HG02981 (cell line): ENCODE measurements around the gene PRR22.

Source experiments
- ATAC-seq: cut with Tn5 transposase; IDR thresholded peaks from one replicate; pipeline ENCODE4 v1.9.1; 2021; ENCODE audit warnings: mild to moderate bottlenecking, moderate library complexity; ENCODE audit not compliant: unreplicated experiment

PRR22 gene

DNA sequence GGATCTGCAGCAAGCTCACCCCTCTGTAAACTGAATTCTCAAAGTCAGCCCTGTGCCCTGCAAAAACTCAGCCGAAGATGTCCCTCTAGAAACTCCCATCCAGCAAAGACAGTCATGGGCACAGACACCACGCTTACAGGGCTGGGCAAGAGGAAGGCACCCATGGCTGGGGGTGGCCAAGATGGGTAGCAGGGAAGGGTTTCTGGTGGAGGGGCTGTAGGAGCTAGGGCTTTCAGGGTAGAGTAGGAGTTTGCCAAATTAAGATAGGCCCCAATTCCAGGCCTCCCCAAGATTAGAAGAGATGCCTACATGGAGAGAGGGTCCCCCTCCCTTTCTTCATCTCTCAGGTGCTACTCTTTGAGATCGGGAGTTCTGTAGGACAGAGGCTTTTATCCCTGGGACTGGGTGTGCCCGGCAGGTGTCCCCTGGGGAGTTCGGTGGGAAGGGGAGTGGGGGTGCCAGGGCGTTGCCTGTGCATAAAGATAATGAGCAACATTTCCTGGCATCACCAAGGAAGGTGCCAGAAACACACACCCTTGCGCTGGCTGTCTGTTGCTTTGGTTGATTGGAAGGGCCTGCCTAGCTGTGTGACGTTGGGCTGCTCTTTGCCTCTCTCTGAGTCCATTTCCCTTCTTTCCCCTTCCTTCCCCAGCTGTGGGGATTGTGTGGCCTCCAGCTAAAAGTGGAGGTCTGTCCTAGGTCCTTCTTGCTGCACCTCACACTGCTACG, 29.7 kb upstream of the PRR22 start:
- ATAC-seq = no peak

DNA sequence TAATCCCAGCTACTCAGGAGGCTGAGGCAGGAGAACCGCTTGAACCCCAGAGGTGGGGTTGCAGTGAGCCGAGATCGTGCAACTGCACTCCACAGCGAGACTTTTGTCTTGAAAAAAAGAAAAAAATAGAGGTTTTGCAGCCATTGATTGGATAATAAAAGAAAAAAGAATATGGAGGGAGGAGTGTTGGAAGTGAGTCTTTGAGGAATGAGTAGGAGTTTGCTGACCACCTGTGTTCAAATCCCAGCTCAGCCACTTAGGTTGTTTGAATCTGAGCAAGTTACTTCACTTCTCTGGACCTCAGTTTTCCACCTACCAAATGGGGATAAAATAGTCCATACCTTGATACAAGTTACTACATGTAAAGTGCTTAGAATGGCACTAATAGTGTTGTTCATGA, 26.6 kb upstream of the PRR22 start:
- ATAC-seq = no peak

DNA sequence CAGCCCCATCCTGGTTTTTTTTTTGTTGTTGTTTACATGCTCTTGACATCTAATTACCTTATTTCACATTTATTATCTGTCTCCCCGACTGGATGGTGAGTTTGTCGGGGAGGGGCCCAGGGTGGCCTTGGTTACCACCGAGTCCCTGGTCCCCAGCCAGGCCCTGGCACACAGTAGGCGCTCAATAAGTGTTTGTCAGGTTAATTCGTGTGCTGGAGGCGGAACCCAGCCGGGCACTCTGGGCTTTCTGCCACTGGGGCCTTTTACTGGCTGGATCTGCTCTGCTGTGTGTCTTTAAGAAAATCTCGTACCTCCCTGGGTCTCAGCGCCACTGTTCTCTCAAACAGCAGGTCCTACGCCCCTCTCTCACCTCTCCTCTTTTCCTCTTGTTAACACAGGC, 24.9 kb upstream of the PRR22 start:
- ATAC-seq = no peak

GRCh38 chr19:5809053-5809452, 24.5 kb upstream of the PRR22 start:
- ATAC-seq = no peak

GRCh38 chr19:5808120-5808816, 23.7 kb upstream of the PRR22 start:
- ATAC-seq = no peak

- ATAC-seq = no peak
These were observed 22.4 kb upstream of the PRR22 start for GRCh38 chr19:5806905-5807304.

- no peak for ATAC-seq
These were observed 21.6 kb upstream of the PRR22 start for GRCh38 chr19:5806133-5806489.

DNA sequence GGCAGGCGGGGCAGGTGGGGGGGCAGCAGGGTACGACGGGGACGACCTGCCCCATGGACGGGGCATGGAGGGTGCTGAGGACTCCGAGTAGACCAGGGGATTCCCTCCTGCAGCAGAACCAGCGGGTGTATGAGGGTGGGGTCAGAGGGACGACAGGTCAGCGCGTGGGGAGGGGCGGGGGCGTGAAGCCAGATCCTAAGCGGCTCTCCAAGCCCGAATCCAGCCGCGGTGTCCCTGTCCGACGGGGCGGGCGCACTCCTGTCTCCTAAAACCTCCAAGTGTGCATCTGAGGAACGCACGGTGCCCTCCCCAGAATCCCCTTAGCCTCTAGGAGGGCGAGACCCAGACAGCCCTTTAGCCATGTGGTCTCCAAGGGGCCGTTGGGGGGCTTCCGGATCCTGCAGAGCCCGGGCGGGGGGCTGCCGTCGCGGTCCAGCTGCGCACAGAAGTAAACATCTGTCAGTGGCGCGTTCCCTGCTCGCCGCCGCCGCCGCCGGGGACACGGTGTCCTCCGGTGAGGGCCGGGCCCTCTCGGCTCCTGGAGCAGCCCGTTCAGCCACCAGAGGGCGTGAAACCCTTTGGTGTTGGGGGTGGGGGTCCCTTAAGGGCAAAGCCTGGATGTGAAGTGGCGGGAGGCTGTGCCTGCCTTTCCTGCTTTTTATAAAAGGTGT, 21.1 kb upstream of the PRR22 start:
- no peak for ATAC-seq

DNA sequence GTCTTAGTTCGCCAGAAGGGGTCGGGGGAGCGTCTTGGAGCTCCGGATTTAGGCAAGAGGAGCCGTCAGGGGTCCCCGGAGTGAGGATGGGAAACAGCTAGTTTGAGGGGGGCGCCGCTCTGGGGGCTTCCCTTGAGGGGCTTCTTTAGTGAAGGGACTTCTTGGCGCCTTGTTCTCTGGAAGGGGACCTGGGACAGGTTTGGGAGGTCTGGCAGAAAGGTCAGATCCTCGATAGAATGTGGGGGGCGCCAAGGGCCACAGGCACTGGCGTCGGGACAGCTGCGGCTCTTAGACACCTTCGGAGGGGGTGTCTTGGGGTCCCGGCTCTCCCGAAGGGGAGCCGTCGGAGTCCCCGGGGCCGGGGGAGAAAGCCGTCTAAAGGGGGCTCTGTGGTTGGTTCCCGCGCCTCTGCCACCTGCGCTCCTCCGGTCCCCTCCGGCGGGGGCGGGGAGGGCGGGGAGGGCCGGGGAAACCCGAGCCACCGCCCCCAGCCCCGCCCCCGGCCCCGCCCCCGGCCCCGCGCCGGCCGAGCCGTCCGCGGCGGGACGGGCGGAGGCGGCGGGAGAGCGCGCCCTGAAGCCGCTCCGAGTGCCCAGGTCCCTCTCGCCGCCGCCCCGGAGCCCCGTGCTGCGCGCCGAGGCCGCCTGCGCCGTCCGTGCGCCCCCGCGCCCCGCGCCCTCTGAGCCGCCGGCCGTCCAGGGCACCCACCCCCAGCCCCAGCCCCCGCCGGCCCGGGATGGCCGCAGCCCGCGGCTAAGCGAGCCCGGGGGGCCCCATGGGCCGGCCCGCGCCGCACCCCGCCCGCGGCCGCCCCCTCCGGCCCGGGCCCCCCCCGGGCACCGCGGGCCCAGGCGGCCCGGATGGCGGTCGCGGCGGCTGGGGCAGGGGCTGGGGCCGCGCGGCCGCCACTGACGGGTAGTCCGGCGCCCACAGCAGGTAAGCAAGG, 20.2 kb upstream of the PRR22 start, which contains the start of gene NRTN:
TSS of gene NRTN (plus strand) at position 552 of the 946 bp plus-strand sequence. CDS start 19,099 bp downstream, outside the sequence.
- ATAC-seq = no peak

- ATAC-seq = peak; percentile 78
These were observed 19.4 kb upstream of the PRR22 start for GRCh38 chr19:5803752-5804515.

DNA sequence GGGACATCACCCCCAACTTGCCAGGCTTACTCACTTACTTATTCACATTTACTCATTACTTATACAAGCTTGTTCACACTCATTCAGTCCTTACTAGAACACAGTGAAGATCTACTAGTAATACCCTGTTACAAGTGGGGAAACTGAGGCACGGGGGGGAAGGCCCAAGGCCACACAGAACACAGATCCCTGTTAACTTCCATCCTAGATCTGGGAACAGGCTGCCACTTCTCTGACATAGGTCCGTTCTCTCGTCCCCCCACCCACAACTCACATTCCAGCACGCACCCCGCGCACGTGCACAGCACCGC, 18.9 kb upstream of the PRR22 start:
- no peak for ATAC-seq

GRCh38 chr19:5801796-5802619, 17.5 kb upstream of the PRR22 start:
- ATAC-seq = no peak

DNA sequence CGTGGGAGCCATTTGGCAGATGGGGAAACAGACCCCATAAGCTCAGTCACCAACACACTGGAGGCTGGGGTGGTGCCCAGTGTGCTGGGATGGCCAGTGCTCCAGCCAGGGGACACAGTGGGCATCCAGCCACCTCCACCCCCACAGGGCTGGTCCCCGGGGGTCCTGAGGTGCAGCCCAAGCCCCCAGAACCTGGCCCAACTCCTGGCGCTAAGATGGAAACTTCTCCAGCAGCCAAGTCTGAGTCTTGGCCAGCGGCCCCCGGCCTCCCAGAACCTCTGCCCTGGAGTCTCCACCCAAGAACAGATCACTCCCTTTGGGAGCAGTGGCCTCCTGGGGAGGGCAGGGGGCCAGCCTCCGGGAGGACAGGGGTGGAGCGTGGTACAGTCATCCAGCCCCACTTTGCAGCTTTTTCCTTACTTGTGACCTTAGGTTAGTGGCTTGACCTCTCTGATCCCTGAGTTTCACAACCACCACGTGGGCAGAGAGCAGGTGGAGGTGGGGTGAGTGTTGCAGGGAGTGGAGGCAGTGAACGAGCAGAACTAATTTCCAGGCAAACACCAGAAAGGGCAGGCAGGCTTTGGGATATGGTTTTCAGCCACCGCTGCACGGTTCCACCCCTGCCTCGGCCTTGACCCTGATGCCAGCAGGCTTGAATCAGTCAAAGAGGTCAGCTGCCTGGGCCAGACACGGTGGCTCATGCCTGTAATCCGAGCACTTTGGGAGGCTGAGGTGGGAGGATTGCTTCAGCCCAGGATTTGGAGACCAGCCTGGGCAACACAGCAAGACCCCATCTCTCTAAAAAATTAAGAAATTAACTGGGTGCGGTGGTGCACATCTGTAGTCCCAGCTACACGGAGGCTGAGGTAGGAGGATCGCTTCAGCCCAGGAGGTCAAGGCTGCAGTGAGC, 16.1 kb upstream of the PRR22 start:
- no peak for ATAC-seq

- ATAC-seq = no peak
These were observed 15.0 kb upstream of the PRR22 start for GRCh38 chr19:5799247-5800241.

DNA sequence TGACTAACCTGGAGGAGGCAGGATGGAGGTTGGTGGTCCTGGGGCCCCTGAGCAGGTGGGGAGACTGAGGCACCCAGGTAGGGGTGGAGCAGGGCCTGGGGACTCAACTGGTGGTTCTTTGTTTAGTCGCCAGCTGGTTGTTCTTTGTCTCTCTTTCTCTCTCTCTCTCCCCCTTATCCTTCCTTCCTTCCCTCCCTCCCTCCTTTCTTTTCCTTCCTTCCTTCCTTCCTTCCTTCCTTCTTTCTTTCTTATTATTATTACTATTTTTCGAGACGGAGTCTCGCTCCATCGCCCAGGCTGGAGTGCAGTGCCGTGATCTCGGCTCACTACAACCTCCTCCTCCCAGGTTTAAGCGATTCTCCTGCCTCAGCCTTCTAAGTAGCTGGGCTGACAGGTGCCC, 13.7 kb upstream of the PRR22 start:
- ATAC-seq = no peak

DNA sequence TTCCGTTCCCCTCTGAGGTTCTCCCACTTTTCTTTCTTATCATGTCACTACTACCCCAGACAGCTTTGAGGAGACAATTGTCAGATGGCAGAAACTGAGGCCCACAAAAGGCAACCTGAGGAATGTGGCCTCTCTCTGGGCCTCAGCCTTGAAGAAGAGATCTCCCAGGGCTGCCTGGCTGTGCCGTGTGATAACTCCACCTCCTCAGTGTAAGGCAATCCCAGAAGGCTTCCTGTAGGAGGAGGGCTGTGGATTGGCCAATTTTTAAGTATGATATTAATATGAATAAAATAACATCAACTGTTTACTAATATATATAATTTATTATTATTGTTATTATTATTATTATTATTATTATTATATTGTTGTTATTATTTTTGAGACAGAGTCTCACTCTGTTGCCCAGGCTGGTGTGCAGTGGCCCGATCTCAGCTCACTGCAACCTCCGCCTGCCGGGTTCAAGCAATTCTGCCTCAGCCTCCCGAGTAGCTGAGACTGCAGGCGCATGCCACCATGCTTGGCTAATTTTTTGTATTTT, 10.9 kb upstream of the PRR22 start:
- ATAC-seq = no peak

- no peak for ATAC-seq
These were observed 8.6 kb upstream of the PRR22 start for GRCh38 chr19:5793188-5793587.
